K562 (cell line): Measurements from ENCODE around the gene IL3RA. TPM values are rescaled to one million over a fixed set of nuclear protein-coding genes. Genes with fewer than 3 reads are reported as not detected.
A peak's percentile ranks its signal among the peaks of the same experiment; 100 is the strongest.

Experiments used
- ATAC-seq: fragments of 200-7000 bp; cut with Tn5 transposase; 3 replicates; pipeline ENCODE4 v1.9.1; 2020; ENCODE audit warnings: moderate library complexity
- BruUV-seq: library from RNA; stranded (reverse); fragments of 400-500 nt; replicated peaks from 2 replicates; lab custom pipeline; 2021; lab: Mats Ljungman, UMichigan
- CTCF ChIA-PET: fragments of 300-600 bp; formaldehyde crosslinking; extraction: SDS; loops from one replicate; lab custom pipeline; 2021; ENCODE audit warnings: low intra/inter-chr PET ratio; lab: Yijun Ruan, JAX
- POLR2A ChIA-PET: fragments of 300-600, 350-650 bp; sonication (Branson Sonifier 250); formaldehyde crosslinking; extraction: SDS; loops from one replicate; lab custom pipeline; 2021; ENCODE audit warnings: antibody characterized with exemption, inconsistent platforms; lab: Yijun Ruan, JAX
- DNase-seq, 4 experiments: peaks; one replicate each; pipeline versions ENCODE4 v3.0.0 to v3.0.0-alpha.2; 2011 to 2018; ENCODE audit warnings: low spot score in 3 of 4, mixed read lengths in 3 of 4; ENCODE audit errors: extremely low read depth in 1 of 4
- FAIRE-seq: peaks from 2 replicates; lab custom pipeline; 2011; peaks lifted over from hg19 to GRCh38; lab: Jason Lieb, UNC
- H2AFZ ChIP-seq: 2 replicates; pipeline ENCODE4 v1.6.0; 2011; ENCODE audit warnings: low read depth, low read length, control low read depth, inconsistent platforms
- H3K27ac ChIP-seq: fragments of 200-600 bp; 3 replicates; pipeline ENCODE4 v1.8.0; 2011; ENCODE audit warnings: low read depth, mild to moderate bottlenecking, control low read depth, inconsistent platforms, low read length, moderate library complexity, mixed read lengths; ENCODE audit errors: extremely low read depth
- H3K27me3 ChIP-seq, 2 experiments: fragments of 300-600 bp in 1 of 2; 2 replicates in 1 of 2; 3 replicates in 1 of 2; pipeline versions ENCODE4 v1.6.0 to v1.8.0; 2011; ENCODE audit warnings: inconsistent platforms in 2 of 2, low read length in 2 of 2, mild to moderate bottlenecking in 1 of 2, mixed read lengths in 1 of 2, moderate library complexity in 1 of 2; ENCODE audit not compliant: control insufficient read depth in 2 of 2, insufficient read depth in 2 of 2
- H3K36me3 ChIP-seq: fragments of 300-600 bp; 3 replicates; pipeline ENCODE4 v1.8.0; 2011; ENCODE audit warnings: mild to moderate bottlenecking, low read length, inconsistent platforms; ENCODE audit not compliant: control insufficient read depth, insufficient read depth
- H3K4me1 ChIP-seq, 2 experiments: fragments of 200-600 bp in 1 of 2; replicated peaks in 1 of 2; 2 replicates in 1 of 2; 3 replicates in 1 of 2; pipeline versions ENCODE4 v1.5.1 to v1.8.0; 2011; ENCODE audit warnings: inconsistent platforms in 2 of 2, low read length in 2 of 2, mild to moderate bottlenecking in 1 of 2, mixed read lengths in 1 of 2, moderate library complexity in 1 of 2; ENCODE audit not compliant: control insufficient read depth in 2 of 2, insufficient read depth in 2 of 2
- H3K4me2 ChIP-seq: 2 replicates; pipeline ENCODE4 v1.6.1; 2011; ENCODE audit warnings: low read length, control low read depth, inconsistent platforms, mixed read lengths; ENCODE audit not compliant: insufficient read depth
- H3K4me3 ChIP-seq: fragments of 200-600 bp; sonication (generic), shearing (Covaris generic); 2 replicates; pipeline ENCODE4 v1.5.1; 2016; ENCODE audit warnings: control low read depth, inconsistent platforms
- H3K79me2 ChIP-seq: fragments of 200-600 bp; 3 replicates; pipeline ENCODE4 v1.8.0; 2011; ENCODE audit warnings: low read length, inconsistent platforms; ENCODE audit not compliant: control insufficient read depth, insufficient read depth
- H3K9ac ChIP-seq, 2 experiments: 2 replicates each; pipeline versions ENCODE4 v1.6.0 to v1.6.1; 2011; ENCODE audit warnings: low read depth in 2 of 2, low read length in 2 of 2, control low read depth in 1 of 2, inconsistent platforms in 1 of 2, mild to moderate bottlenecking in 1 of 2, mixed read lengths in 1 of 2; ENCODE audit not compliant: insufficient read depth in 1 of 2
- H3K9me1 ChIP-seq: one replicate; pipeline ENCODE4 v1.6.0; 2011; ENCODE audit warnings: inconsistent platforms, mild to moderate bottlenecking, low read length, moderate library complexity; ENCODE audit not compliant: control insufficient read depth, insufficient read depth
- H3K9me3 ChIP-seq: replicated peaks from 2 replicates; pipeline ENCODE4 v1.5.1; 2011; ENCODE audit warnings: low read depth, low read length, inconsistent platforms; ENCODE audit not compliant: control insufficient read depth, insufficient read depth
- H4K20me1 ChIP-seq: replicated peaks from 2 replicates; pipeline ENCODE4 v1.6.1; 2011; ENCODE audit warnings: low read length, inconsistent platforms, mixed read lengths; ENCODE audit not compliant: control insufficient read depth, insufficient read depth
- CTBP1 ChIP-seq: fragments of 450-650 bp; IDR thresholded peaks from 2 replicates; pipeline ENCODE4 v1.6.1; 2016; ENCODE audit warnings: borderline replicate concordance
- IRF9 ChIP-seq: fragments of 450-650 bp; IDR thresholded peaks from 2 replicates; pipeline ENCODE4 v1.6.1; 2016; ENCODE audit warnings: missing biosample characterization, missing genetic modification characterization
- MIER1 ChIP-seq: fragments of 450-650 bp; IDR thresholded peaks from 2 replicates; pipeline ENCODE4 v1.6.1; 2016; ENCODE audit warnings: antibody characterized with exemption, mild to moderate bottlenecking, low read depth
- POLR2AphosphoS2 ChIP-seq: IDR thresholded peaks from 2 replicates; pipeline ENCODE4 v1.6.1; 2012; ENCODE audit warnings: low read length, improper control_type of control experiment
- RBFOX2 ChIP-seq: fragments of 200-400 bp; formaldehyde crosslinking; IDR thresholded peaks from 2 replicates; pipeline ENCODE4 v1.6.1; 2017; ENCODE audit warnings: low read depth, mild to moderate bottlenecking, low read length, moderate library complexity
- SMAD3 ChIP-seq: fragments of 450-650 bp; formaldehyde crosslinking; conservative IDR thresholded peaks from 2 replicates; pipeline ENCODE4 v1.4.0; 2020; ENCODE audit warnings: mild to moderate bottlenecking
- ZBTB1 ChIP-seq: sonication (generic); formaldehyde crosslinking; IDR thresholded peaks from 2 replicates; pipeline ENCODE4 v1.8.1; 2023; ENCODE audit warnings: missing genetic modification reagents, low read depth, mild to moderate bottlenecking, borderline replicate concordance
- WGBS: fragments of 100-300 bp; shearing (Covaris generic); methylation state at CpG from one replicate; pipeline ENCODE4 v1.1.6; 2016; ENCODE audit warnings: low coverage, mixed read lengths; ENCODE audit not compliant: insufficient coverage; ENCODE audit errors: missing lambda C conversion rate; 5-methylcytosine and 5-hydroxymethylcytosine counted together
- in situ Hi-C: fragments of 300-500 bp; cut with MboI; formaldehyde crosslinking; loops from 4 replicates; pipeline ENCODE4 v1.15.0; 2018; ENCODE audit warnings: inconsistent platforms, mixed read lengths
- intact Hi-C: fragments of 100-400 bp; cut with micrococcal nuclease; formaldehyde crosslinking; loops from 2 replicates; pipeline ENCODE4 v1.14.2; 2022
- polyA plus RNA-seq, 8 experiments: library from polyadenylated mRNA; depleted of rRNA in 4 of 8; stranded (reverse) in 5 of 8; unstranded in 3 of 8; fragments of >200 nt; fragmentation: Nextera tagmentation in 2 of 8; fragmentation: Illumina TruSeq in 1 of 8; extraction: Ambion mirVana in 2 of 8; extraction: Trizol in 1 of 8; gene quantifications; 2 replicates each; pipeline versions ENCODE4 v1.2.1 to v1.2.3, GENCODE V29; 2011 to 2014; ENCODE audit warnings: inconsistent platforms in 1 of 8, missing spikeins in 1 of 8
- total RNA-seq, 7 experiments: library from RNA; depleted of rRNA in 6 of 7; stranded (reverse); fragments of >200 nt in 6 of 7; fragmentation: Illumina TruSeq in 2 of 7; extraction: Trizol in 2 of 7; gene quantifications; 2 replicates each; pipeline versions ENCODE4 v1.2.1 to v1.2.3, GENCODE V29; 2011 to 2021; ENCODE audit warnings: low replicate concordance in 1 of 7

Gene IL3RA
- total and polyA plus RNA-seq, 9 of the 15 experiments (the other 6 are each of a cell fraction or from before 2014, with no cell fraction given): not detected

GRCh38 chrX:1385253-1386223 lies 49.0 kb downstream of the IL3RA start (continued):
- TF ChIP-seq ZBTB1 (CRISPR knock-in tag): no peak

DNA sequence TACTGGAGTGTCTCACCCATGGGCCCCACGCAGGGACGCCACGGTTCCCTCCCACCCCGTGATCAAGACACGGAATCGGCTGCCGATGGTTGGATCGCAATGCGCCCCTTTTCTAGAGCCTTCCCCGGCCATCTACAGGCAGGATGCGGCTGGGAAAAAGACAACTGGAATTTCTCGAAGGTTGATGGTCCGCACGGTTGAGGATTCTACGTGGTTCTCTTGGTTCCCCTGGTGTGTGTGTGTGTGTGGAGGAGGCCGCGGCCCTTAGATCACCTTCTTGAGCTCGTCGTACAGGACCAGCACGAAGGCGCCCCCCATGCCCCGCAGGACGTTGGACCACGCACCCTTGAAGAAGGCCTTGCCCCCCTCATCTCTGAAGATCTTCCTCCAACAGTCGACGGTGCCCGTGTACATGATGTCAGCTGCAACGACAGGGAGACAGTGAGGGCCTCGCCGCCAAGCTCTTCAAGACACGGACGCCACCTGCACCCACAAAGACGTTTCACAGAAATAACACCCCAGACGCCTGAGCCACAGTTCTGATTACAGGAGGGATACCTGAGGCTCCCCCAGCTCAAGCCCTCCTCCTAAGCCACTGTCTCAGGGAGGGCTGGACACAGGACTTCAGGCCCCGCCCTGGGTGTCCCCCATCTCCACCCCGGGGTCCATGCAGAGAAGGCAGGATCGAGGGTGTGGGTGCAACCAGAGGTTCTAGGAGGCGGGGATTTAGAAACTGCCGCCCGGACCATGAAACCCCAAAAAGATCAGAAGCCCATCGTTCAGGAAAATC lies 49.9 kb downstream of the IL3RA start:
- H2AFZ ChIP-seq: no peak overlapping the region
- no peak overlapping the region for H3K27ac ChIP-seq
- no peak for ATAC-seq
- peaks cover 70% of the 10 kb centered on the region for H3K36me3 ChIP-seq
- H3K4me1 ChIP-seq: peaks cover 7 to 52% of the 10 kb centered on the region in 2 experiments; a peak in 4 of 5 replicates
- DNase-seq: peak in 1 of 4 experiments; percentile 10
- 96% methylated on average over 10 of the region's 41 CpGs for WGBS
- no peak overlapping the region for H3K9ac ChIP-seq
- H3K9me3 ChIP-seq: no peaks in the 10 kb centered on the region
- TF ChIP-seq RBFOX2 (peak; percentile 4; the same call in 1 of the 2 replicates), POLR2AphosphoS2 (no peak), SMAD3 (CRISPR knock-in tag) (no peak), IRF9 (tag) (no peak), CTBP1 (no peak), MIER1 (0 out of 2 replicates have a peak, but pooled peaks have one; percentile 59)
- H3K4me3 ChIP-seq: no peak overlapping the region
- H3K27me3 ChIP-seq: no peaks in the 10 kb centered on the region
- TSS peak; percentile 1 for BruUV-seq
- no peak for FAIRE-seq
- ChIA-PET CTCF (no interaction called here), POLR2A (no interaction called here)
- peaks cover 45% of the 10 kb centered on the region for H3K79me2 ChIP-seq
- H3K9me1 ChIP-seq: peaks cover 8% of the 10 kb centered on the region
- H4K20me1 ChIP-seq: peaks cover 44% of the 10 kb centered on the region
- in situ Hi-C loops: no loop called here
- intact Hi-C loops: no loop called here
- H3K4me2 ChIP-seq: no peak overlapping the region
